ENCODE data around the gene GLIS2. TPM values are rescaled to one million over a fixed set of nuclear protein-coding genes. Genes with fewer than 3 reads are reported as not detected.

GLIS2 gene
- total RNA-seq, 6 donors from 2014 or later = 10.5 to 35.2 (median 22.6) TPM

GRCh38 chr16:4365014-4365406 is 49.1 kb downstream of the GLIS2 start:
- WGBS, 2 donors = 92 to 96% methylated on average over 7 to 10 of the region's 10 CpGs
- DNase-seq = no peak
- Histone ChIP-seq H3K27ac (peak overlapping the region in 1 of 4 donors; percentile 13), H3K27me3 (no peaks in the 10 kb centered on the region), H3K4me3 (no peak overlapping the region), H3K36me3 (peaks cover 5 to 53% (median 40%) of the 10 kb centered on the region in 4 donors), H3K9me3 (no peaks in the 10 kb centered on the region), H3K4me1 (peaks cover 13 to 22% (median 16%) of the 10 kb centered on the region in 4 donors)
- TF ChIP-seq EP300 (IDR thresholded peaks at IDR 0.05) (no peak), POLR2AphosphoS5 (IDR thresholded peaks at IDR 0.05) (no peak), POLR2A (IDR thresholded peaks at IDR 0.05) (no peak), CTCF (IDR thresholded peaks at IDR 0.05) (no peak)
- no peak for ATAC-seq (ENCODE audit: low FRiP score in 2 of 2)

GRCh38 chr16:4365615-4366014 is 49.7 kb downstream of the GLIS2 start:
- no peak for ATAC-seq (ENCODE audit: low FRiP score in 2 of 2)
- no peaks in the 10 kb centered on the region for H3K27me3 ChIP-seq
- H3K9me3 ChIP-seq = no peaks in the 10 kb centered on the region
- peaks cover 20 to 28% (median 22%) of the 10 kb centered on the region in 4 donors for H3K4me1 ChIP-seq
- H3K27ac ChIP-seq = no peak overlapping the region
- TF ChIP-seq CTCF (IDR thresholded peaks at IDR 0.05) (no peak), POLR2AphosphoS5 (IDR thresholded peaks at IDR 0.05) (no peak), POLR2A (IDR thresholded peaks at IDR 0.05) (no peak), EP300 (IDR thresholded peaks at IDR 0.05) (no peak)
- H3K36me3 ChIP-seq = peaks cover 5 to 48% (median 38%) of the 10 kb centered on the region in 4 donors
- no peak for DNase-seq
- no peak overlapping the region for H3K4me3 ChIP-seq
- 96% methylated on average over 7 to 12 of the region's 12 CpGs for WGBS, 2 donors

GRCh38 chr16:4366016-4366415 is 50.1 kb downstream of the GLIS2 start:
- no peak overlapping the region for H3K27ac ChIP-seq
- H3K36me3 ChIP-seq = peaks cover 5 to 45% (median 38%) of the 10 kb centered on the region in 4 donors
- 83 to 94% methylated on average over 1 to 11 of the region's 13 CpGs for WGBS, 2 donors
- no peak overlapping the region for H3K4me3 ChIP-seq
- no peak for DNase-seq
- no peaks in the 10 kb centered on the region for H3K27me3 ChIP-seq
- H3K9me3 ChIP-seq = no peaks in the 10 kb centered on the region
- ATAC-seq (ENCODE audit: low FRiP score in 2 of 2) = no peak
- TF ChIP-seq POLR2A (IDR thresholded peaks at IDR 0.05) = no peak
- TF ChIP-seq CTCF (IDR thresholded peaks at IDR 0.05) = no peak
- TF ChIP-seq POLR2AphosphoS5 (IDR thresholded peaks at IDR 0.05) = no peak
- no peak for TF ChIP-seq EP300 (IDR thresholded peaks at IDR 0.05)
- peaks cover 20 to 32% (median 26%) of the 10 kb centered on the region in 4 donors for H3K4me1 ChIP-seq

- H3K9me3 ChIP-seq = no peaks in the 10 kb centered on the region
- no peak for ATAC-seq (ENCODE audit: low FRiP score in 2 of 2)
- no peaks in the 10 kb centered on the region for H3K27me3 ChIP-seq
- DNase-seq = no peak
- H3K36me3 ChIP-seq = peaks cover 5 to 31% (median 27%) of the 10 kb centered on the region in 4 donors
- peaks cover 24 to 46% (median 36%) of the 10 kb centered on the region in 4 donors for H3K4me1 ChIP-seq
- TF ChIP-seq EP300 (IDR thresholded peaks at IDR 0.05) (no peak), POLR2A (IDR thresholded peaks at IDR 0.05) (no peak)
- no peak overlapping the region for H3K4me3 ChIP-seq
- 94 to 99% methylated on average over 5 of the region's 5 CpGs for WGBS, 2 donors
- peak overlapping the region in 1 of 4 donors; percentile 16 for H3K27ac ChIP-seq
These were observed 51.6 kb downstream of the GLIS2 start for GRCh38 chr16:4367393-4367856.

- WGBS, 2 donors = 69 to 78% methylated on average over 7 to 13 of the region's 13 CpGs
- TF ChIP-seq EP300 (IDR thresholded peaks at IDR 0.05) (no peak), POLR2A (IDR thresholded peaks at IDR 0.05) (no peak), CTCF (IDR thresholded peaks at IDR 0.05) (no peak), POLR2AphosphoS5 (IDR thresholded peaks at IDR 0.05) (no peak)
- no peaks in the 10 kb centered on the region for H3K27me3 ChIP-seq
- DNase-seq (peak; percentile 56 to 70), ATAC-seq (ENCODE audit: low FRiP score in 2 of 2) (no peak)
- peaks cover 42 to 63% (median 53%) of the 10 kb centered on the region in 4 donors for H3K4me1 ChIP-seq
- no peak overlapping the region for H3K4me3 ChIP-seq
- H3K27ac ChIP-seq = peak overlapping the region; percentile 82 to 92 (median 85)
- H3K9me3 ChIP-seq = no peaks in the 10 kb centered on the region
- peaks cover under 1 to 14% (median 13%) of the 10 kb centered on the region in 4 donors for H3K36me3 ChIP-seq
These were observed 53.3 kb downstream of the GLIS2 start for GRCh38 chr16:4369007-4369733.
